HepG2 (cell line): ENCODE data around the gene TEX48. TPM values are rescaled to one million over a fixed set of nuclear protein-coding genes. Genes with fewer than 3 reads are reported as not detected.

Experiments used
- ATAC-seq: fragments of 200-7000 bp; cut with Tn5 transposase; 3 replicates; pipeline ENCODE4 v1.9.1; 2020; ENCODE audit warnings: mild to moderate bottlenecking, moderate library complexity
- BruUV-seq: library from RNA; stranded (reverse); fragments of 400-500 nt; replicated peaks from 2 replicates; lab custom pipeline; 2021; lab: Mats Ljungman, UMichigan
- CTCF ChIA-PET: fragments of 300-600 bp; formaldehyde crosslinking; extraction: SDS; loops from one replicate; lab custom pipeline; 2021; ENCODE audit warnings: low total read pairs, inconsistent platforms, low intra/inter-chr PET ratio; lab: Yijun Ruan, JAX
- POLR2A ChIA-PET: fragments of 350-600 bp; sonication (Branson Sonifier 250); formaldehyde crosslinking; loops from one replicate; lab custom pipeline; 2020; ENCODE audit warnings: antibody characterized with exemption, inconsistent platforms; lab: Yijun Ruan, JAX
- DNase-seq: peaks from one replicate; pipeline ENCODE4 v3.0.0-alpha.2; 2015; ENCODE audit warnings: low spot score
- FAIRE-seq: peaks from 3 replicates; lab custom pipeline; 2011; peaks lifted over from hg19 to GRCh38; lab: Jason Lieb, UNC
- H2AFZ ChIP-seq: one replicate; pipeline ENCODE4 v1.6.1; 2011; ENCODE audit warnings: low read length, inconsistent platforms
- H3K27ac ChIP-seq: fragments of 300-600 bp; 3 replicates; pipeline ENCODE4 v1.8.0; 2011; ENCODE audit warnings: mixed run types, mild to moderate bottlenecking, mixed read lengths, low read length, inconsistent platforms; ENCODE audit not compliant: insufficient read depth; ENCODE audit errors: extremely low read length
- H3K27me3 ChIP-seq, 2 experiments: fragments of 200-600 bp in 1 of 2; 2 replicates in 1 of 2; 3 replicates in 1 of 2; pipeline versions ENCODE4 v1.6.0 to v1.8.0; 2011; ENCODE audit warnings: low read length in 2 of 2, mild to moderate bottlenecking in 2 of 2, moderate library complexity in 2 of 2, inconsistent platforms in 1 of 2; ENCODE audit not compliant: insufficient read depth in 2 of 2, control insufficient read depth in 1 of 2
- H3K36me3 ChIP-seq, 2 experiments: fragments of 200-600 bp in 1 of 2; replicated peaks in 1 of 2; 2 replicates in 1 of 2; 3 replicates in 1 of 2; pipeline versions ENCODE4 v1.5.1 to v1.8.0; 2011; ENCODE audit warnings: low read length in 2 of 2, inconsistent platforms in 1 of 2; ENCODE audit not compliant: insufficient read depth in 2 of 2, control insufficient read depth in 1 of 2
- H3K4me1 ChIP-seq: 2 replicates; pipeline ENCODE4 v1.5.1; 2012; ENCODE audit warnings: low read length, inconsistent platforms; ENCODE audit not compliant: insufficient read depth
- H3K4me2 ChIP-seq: 2 replicates; pipeline ENCODE4 v1.6.0; 2011; ENCODE audit warnings: low read depth, low read length, inconsistent platforms
- H3K4me3 ChIP-seq, 3 experiments: fragments of 200-600 bp in 1 of 3; sonication (generic), shearing (Covaris generic) in 1 of 3; replicated peaks in 1 of 3; 2 replicates each; pipeline ENCODE4 v1.5.1; 2011 to 2016; ENCODE audit warnings: low read length in 3 of 3, inconsistent platforms in 2 of 3, low read depth in 2 of 3, mild to moderate bottlenecking in 2 of 3, control low read depth in 1 of 3, mixed read lengths in 1 of 3; ENCODE audit not compliant: insufficient read depth in 1 of 3
- H3K79me2 ChIP-seq: one replicate; pipeline ENCODE4 v1.6.1; 2011; ENCODE audit warnings: low read length, inconsistent platforms; ENCODE audit not compliant: insufficient read depth
- H3K9ac ChIP-seq: 2 replicates; pipeline ENCODE4 v1.6.0; 2011; ENCODE audit warnings: mild to moderate bottlenecking, low read depth, low read length, inconsistent platforms; ENCODE audit not compliant: insufficient read depth
- H3K9me3 ChIP-seq: 2 replicates; pipeline ENCODE4 v1.5.1; 2012; ENCODE audit warnings: mild to moderate bottlenecking, low read length
- H4K20me1 ChIP-seq: 2 replicates; pipeline ENCODE4 v1.6.0; 2011; ENCODE audit warnings: inconsistent platforms, mild to moderate bottlenecking, low read length, moderate library complexity; ENCODE audit not compliant: insufficient read depth
- GABPA ChIP-seq, 2 experiments: IDR thresholded peaks; 2 replicates each; pipeline ENCODE4 v1.6.1; 2011 to 2016; ENCODE audit warnings: low read depth in 2 of 2, low read length in 1 of 2, missing biosample characterization in 1 of 2, missing genetic modification characterization in 1 of 2
- HNRNPLL ChIP-seq: fragments of 200-400 bp; formaldehyde crosslinking; IDR thresholded peaks from 2 replicates; pipeline ENCODE4 v1.6.1; 2017; ENCODE audit warnings: mild to moderate bottlenecking, low read depth, low read length; ENCODE audit not compliant: poor library complexity, severe bottlenecking
- MAFF ChIP-seq: IDR thresholded peaks from 2 replicates; pipeline ENCODE4 v1.6.1; 2011; ENCODE audit warnings: low read depth, low read length, improper control_type of control experiment
- REXO4 ChIP-seq: sonication (generic); formaldehyde crosslinking; IDR thresholded peaks from 2 replicates; pipeline ENCODE4 v1.8.0; 2022; ENCODE audit warnings: missing genetic modification reagents, mild to moderate bottlenecking, borderline replicate concordance
- ZNF121 ChIP-seq: sonication (generic); formaldehyde crosslinking; IDR thresholded peaks from 2 replicates; pipeline ENCODE4 v1.5.0; 2020; ENCODE audit warnings: mild to moderate bottlenecking, missing genetic modification reagents
- ZNF282 ChIP-seq: fragments of 450-650 bp; IDR thresholded peaks from 2 replicates; pipeline ENCODE4 v1.6.1; 2018; ENCODE audit not compliant: partially characterized antibody
- ZNF446 ChIP-seq: sonication (generic); formaldehyde crosslinking; IDR thresholded peaks from 2 replicates; pipeline ENCODE4 v1.5.0; 2020; ENCODE audit warnings: mild to moderate bottlenecking, missing genetic modification reagents
- ZSCAN21 ChIP-seq: sonication (generic); formaldehyde crosslinking; IDR thresholded peaks from 2 replicates; pipeline ENCODE4 v1.8.0; 2022; ENCODE audit warnings: mild to moderate bottlenecking, missing genetic modification reagents, moderate library complexity, borderline replicate concordance
- WGBS: methylation state at CpG from one replicate; pipeline ENCODE4 v1.1.6; 2017; ENCODE audit warnings: low lambda C conversion rate; 5-methylcytosine and 5-hydroxymethylcytosine counted together
- in situ Hi-C: cut with HindIII; loops from 2 replicates; pipeline ENCODE4 v1.10.0; 2017; ENCODE audit warnings: low pct_unique_long_range_greater_than_20kb; ENCODE audit not compliant: extremely low pct_ligation_motif_present
- intact Hi-C: fragments of 100-400 bp; cut with micrococcal nuclease; formaldehyde crosslinking; loops from one replicate; pipeline ENCODE4 v1.10.0; 2022; ENCODE audit not compliant: unreplicated experiment
- polyA plus RNA-seq, 8 experiments: library from polyadenylated mRNA; depleted of rRNA in 3 of 8; stranded (reverse) in 7 of 8; unstranded in 1 of 8; fragments of >200 nt; fragmentation: Illumina TruSeq in 4 of 8; extraction: Trizol in 4 of 8; gene quantifications; 2 replicates each; pipeline versions ENCODE4 v1.2.1 to v1.2.3, GENCODE V29; 2011 to 2016; ENCODE audit warnings: low read depth in 4 of 8, missing spikeins in 1 of 8, mixed read lengths in 1 of 8; ENCODE audit not compliant: insufficient read depth in 1 of 8
- total RNA-seq, 5 experiments: library from RNA; depleted of rRNA; stranded (reverse); fragments of >200 nt; fragmentation: Illumina TruSeq; extraction: Trizol; gene quantifications; 2 replicates each; pipeline ENCODE4 v1.2.3, GENCODE V29; 2016; ENCODE audit warnings: low read depth in 1 of 5
- TF ChIP-seq, protein P1 (sequence below): sonication (generic); formaldehyde crosslinking; IDR thresholded peaks from 2 replicates; pipeline ENCODE4 v1.8.1; 2023; ENCODE audit warnings: mild to moderate bottlenecking, missing genetic modification reagents
- TF ChIP-seq, protein P2 (sequence below): sonication (generic); formaldehyde crosslinking; IDR thresholded peaks from 2 replicates; pipeline ENCODE4 v1.9.0; 2021; ENCODE audit warnings: missing genetic modification reagents, borderline replicate concordance
- TF ChIP-seq, protein P3 (sequence below): IDR thresholded peaks from 2 replicates; pipeline ENCODE4 v1.6.1; 2018; ENCODE audit warnings: missing genetic modification reagents, mild to moderate bottlenecking, missing compliant biosample characterization

The TEX48 gene
- total and polyA plus RNA-seq, 2 of the 13 experiments (the other 11 are each of a cell fraction or from before 2014, with no cell fraction given): not detected

DNA sequence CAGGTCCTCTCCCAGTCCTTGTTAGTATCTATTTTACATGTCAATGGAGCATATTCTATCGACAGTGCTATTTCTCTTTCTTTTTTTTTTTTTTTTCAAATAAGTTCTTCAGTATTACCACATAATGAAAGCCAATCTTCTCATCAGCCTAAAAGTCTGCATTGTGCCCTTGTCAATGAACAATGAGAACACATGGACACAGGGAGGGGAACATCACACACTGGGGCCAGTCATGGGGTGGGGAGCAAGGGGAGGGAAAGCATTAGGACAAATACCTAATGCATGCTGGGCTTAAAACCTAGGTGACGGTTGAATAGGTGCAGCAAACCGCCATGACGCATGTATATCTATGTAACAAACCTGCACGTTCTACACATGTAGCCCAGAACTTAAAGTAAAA lies 47.7 kb upstream of the TEX48 start:
- in situ Hi-C loops: loop anchor here (10.0 kb wide), 1 partner anchor 285 kb away; no protein-coding TSS in a partner anchor
- ChIA-PET CTCF (no interaction called here), POLR2A (no interaction called here)
- no peak overlapping the region for H3K27ac ChIP-seq
- no peak overlapping the region for H3K4me2 ChIP-seq
- no peaks in the 10 kb centered on the region for H4K20me1 ChIP-seq
- no TSS peak for BruUV-seq
- no peaks in the 10 kb centered on the region for H3K9me3 ChIP-seq
- peaks cover 11% of the 10 kb centered on the region for H3K4me1 ChIP-seq
- H3K4me3 ChIP-seq: no peak overlapping the region
- DNase-seq (no peak), ATAC-seq (no peak), FAIRE-seq (no peak)
- no peaks in the 10 kb centered on the region for H3K79me2 ChIP-seq
- no peaks in the 10 kb centered on the region for H3K36me3 ChIP-seq
- TF ChIP-seq, protein P1, sequence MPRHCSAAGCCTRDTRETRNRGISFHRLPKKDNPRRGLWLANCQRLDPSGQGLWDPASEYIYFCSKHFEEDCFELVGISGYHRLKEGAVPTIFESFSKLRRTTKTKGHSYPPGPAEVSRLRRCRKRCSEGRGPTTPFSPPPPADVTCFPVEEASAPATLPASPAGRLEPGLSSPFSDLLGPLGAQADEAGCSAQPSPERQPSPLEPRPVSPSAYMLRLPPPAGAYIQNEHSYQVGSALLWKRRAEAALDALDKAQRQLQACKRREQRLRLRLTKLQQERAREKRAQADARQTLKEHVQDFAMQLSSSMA (CRISPR knock-in tag): no peak
- TF ChIP-seq GABPA (IDR thresholded peaks at IDR 0.05; ENCODE audit: low read depth, low read length) (no peak), GABPA (CRISPR knock-in tag; IDR thresholded peaks at IDR 0.05; ENCODE audit: low read depth) (no peak)
- H3K9ac ChIP-seq: no peak overlapping the region
- H2AFZ ChIP-seq: no peak overlapping the region
- 28% methylated on average over 5 of the region's 5 CpGs for WGBS
- intact Hi-C loops: no loop called here
- H3K27me3 ChIP-seq: no peaks in the 10 kb centered on the region

DNA sequence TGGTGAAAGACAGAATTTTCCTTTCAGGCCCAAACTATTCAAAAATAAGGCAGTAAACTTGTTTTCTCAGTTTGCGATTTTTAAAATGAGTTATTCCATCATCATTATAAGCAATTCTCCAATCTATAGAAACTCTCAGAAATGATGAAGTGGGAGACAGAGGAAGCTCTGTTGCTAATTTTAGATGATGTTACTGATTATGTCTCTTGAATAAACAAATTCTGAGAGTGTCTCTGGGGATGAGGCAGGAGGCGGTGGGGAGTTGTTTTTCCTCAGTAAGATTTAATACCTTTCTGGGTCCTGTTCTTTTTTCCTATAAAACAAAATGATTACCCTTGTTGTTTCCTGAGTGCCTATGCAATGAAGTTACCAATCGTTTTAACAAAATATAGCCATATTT lies 43.9 kb upstream of the TEX48 start:
- Histone ChIP-seq H3K79me2 (no peaks in the 10 kb centered on the region), H2AFZ (no peak overlapping the region), H3K9me3 (no peaks in the 10 kb centered on the region), H3K36me3 (no peaks in the 10 kb centered on the region), H3K4me1 (peaks cover 25% of the 10 kb centered on the region), H3K27ac (no peak overlapping the region)
- intact Hi-C loops (no loop called here), in situ Hi-C loops (no loop called here)
- no TSS peak for BruUV-seq
- WGBS: 38% methylated on average over 3 of the region's 3 CpGs
- no peak for TF ChIP-seq REXO4 (CRISPR knock-in tag)
- TF ChIP-seq ZNF121 (CRISPR knock-in tag): no peak
- TF ChIP-seq, protein P2, sequence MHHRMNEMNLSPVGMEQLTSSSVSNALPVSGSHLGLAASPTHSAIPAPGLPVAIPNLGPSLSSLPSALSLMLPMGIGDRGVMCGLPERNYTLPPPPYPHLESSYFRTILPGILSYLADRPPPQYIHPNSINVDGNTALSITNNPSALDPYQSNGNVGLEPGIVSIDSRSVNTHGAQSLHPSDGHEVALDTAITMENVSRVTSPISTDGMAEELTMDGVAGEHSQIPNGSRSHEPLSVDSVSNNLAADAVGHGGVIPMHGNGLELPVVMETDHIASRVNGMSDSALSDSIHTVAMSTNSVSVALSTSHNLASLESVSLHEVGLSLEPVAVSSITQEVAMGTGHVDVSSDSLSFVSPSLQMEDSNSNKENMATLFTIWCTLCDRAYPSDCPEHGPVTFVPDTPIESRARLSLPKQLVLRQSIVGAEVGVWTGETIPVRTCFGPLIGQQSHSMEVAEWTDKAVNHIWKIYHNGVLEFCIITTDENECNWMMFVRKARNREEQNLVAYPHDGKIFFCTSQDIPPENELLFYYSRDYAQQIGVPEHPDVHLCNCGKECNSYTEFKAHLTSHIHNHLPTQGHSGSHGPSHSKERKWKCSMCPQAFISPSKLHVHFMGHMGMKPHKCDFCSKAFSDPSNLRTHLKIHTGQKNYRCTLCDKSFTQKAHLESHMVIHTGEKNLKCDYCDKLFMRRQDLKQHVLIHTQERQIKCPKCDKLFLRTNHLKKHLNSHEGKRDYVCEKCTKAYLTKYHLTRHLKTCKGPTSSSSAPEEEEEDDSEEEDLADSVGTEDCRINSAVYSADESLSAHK (CRISPR knock-in tag): no peak
- TF ChIP-seq, protein P3, sequence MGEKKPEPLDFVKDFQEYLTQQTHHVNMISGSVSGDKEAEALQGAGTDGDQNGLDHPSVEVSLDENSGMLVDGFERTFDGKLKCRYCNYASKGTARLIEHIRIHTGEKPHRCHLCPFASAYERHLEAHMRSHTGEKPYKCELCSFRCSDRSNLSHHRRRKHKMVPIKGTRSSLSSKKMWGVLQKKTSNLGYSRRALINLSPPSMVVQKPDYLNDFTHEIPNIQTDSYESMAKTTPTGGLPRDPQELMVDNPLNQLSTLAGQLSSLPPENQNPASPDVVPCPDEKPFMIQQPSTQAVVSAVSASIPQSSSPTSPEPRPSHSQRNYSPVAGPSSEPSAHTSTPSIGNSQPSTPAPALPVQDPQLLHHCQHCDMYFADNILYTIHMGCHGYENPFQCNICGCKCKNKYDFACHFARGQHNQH (CRISPR knock-in tag): no peak
- no peak for TF ChIP-seq HNRNPLL
- no peak for TF ChIP-seq ZNF282
- no peak for TF ChIP-seq ZSCAN21 (CRISPR knock-in tag)
- TF ChIP-seq MAFF: no peak
- TF ChIP-seq ZNF446: no peak
- TF ChIP-seq, all 625 proteins: peak for 0
- Histone ChIP-seq H3K9ac (no peak overlapping the region), H3K27me3 (no peaks in the 10 kb centered on the region), H3K4me3 (no peak overlapping the region), H4K20me1 (no peaks in the 10 kb centered on the region), H3K4me2 (no peak overlapping the region)
- ChIA-PET CTCF (no interaction called here), POLR2A (no interaction called here)
- DNase-seq (no peak), ATAC-seq (no peak), FAIRE-seq (no peak)
